NT2/D1 (cell line): ENCODE measurements around the gene GMCL2.

Experiments used
- DNase-seq: peaks from one replicate; pipeline ENCODE4 v3.0.0-alpha.2; 2011; ENCODE audit warnings: low read depth, low spot score
- H3K27me3 ChIP-seq: 2 replicates; pipeline ENCODE4 v1.6.0; 2011; ENCODE audit warnings: mild to moderate bottlenecking; ENCODE audit not compliant: insufficient read length, insufficient read depth
- H3K36me3 ChIP-seq: 2 replicates; pipeline ENCODE4 v1.6.1; 2011; ENCODE audit warnings: mild to moderate bottlenecking, low read length, mixed read lengths; ENCODE audit not compliant: insufficient read depth, insufficient read length
- H3K4me1 ChIP-seq: 2 replicates; pipeline ENCODE4 v1.5.1; 2011; ENCODE audit not compliant: insufficient read depth, insufficient read length
- H3K4me3 ChIP-seq: 2 replicates; pipeline ENCODE4 v1.5.1; 2011; ENCODE audit warnings: low read depth; ENCODE audit not compliant: insufficient read length
- H3K9ac ChIP-seq: 2 replicates; pipeline ENCODE4 v1.6.0; 2011; ENCODE audit warnings: low read depth; ENCODE audit not compliant: insufficient read length
- H3K9me3 ChIP-seq: 2 replicates; pipeline ENCODE4 v1.5.1; 2011; ENCODE audit warnings: mild to moderate bottlenecking, low read length; ENCODE audit not compliant: insufficient read depth
- SUZ12 ChIP-seq: IDR thresholded peaks from 2 replicates; pipeline ENCODE4 v1.6.1; 2011; ENCODE audit not compliant: insufficient read length, insufficient read depth; ENCODE audit errors: extremely low read depth
- YY1 ChIP-seq: IDR thresholded peaks from 2 replicates; pipeline ENCODE4 v1.6.1; 2011; ENCODE audit not compliant: insufficient read length, insufficient read depth
- ZNF274 ChIP-seq: IDR thresholded peaks from 2 replicates; pipeline ENCODE4 v1.6.1; 2011; ENCODE audit warnings: mild to moderate bottlenecking, low read depth, low read length

The GMCL2 gene

GRCh38 chr5:178152491-178153444 lies 34.4 kb downstream of the GMCL2 start:
- peaks cover 51% of the 10 kb centered on the region for H3K36me3 ChIP-seq
- no peak for DNase-seq
- H3K9ac ChIP-seq: peak overlapping the region; percentile 89
- H3K4me3 ChIP-seq: peak overlapping the region; percentile 81
- H3K9me3 ChIP-seq: no peaks in the 10 kb centered on the region
- no peaks in the 10 kb centered on the region for H3K27me3 ChIP-seq
- TF ChIP-seq SUZ12: no peak
- no peak for TF ChIP-seq YY1
- TF ChIP-seq ZNF274: no peak
- H3K4me1 ChIP-seq: peaks cover 9% of the 10 kb centered on the region

- TF ChIP-seq SUZ12 (no peak), YY1 (no peak), ZNF274 (no peak)
- H3K9me3 ChIP-seq: no peaks in the 10 kb centered on the region
- no peak for DNase-seq
- H3K9ac ChIP-seq: no peak overlapping the region
- H3K4me1 ChIP-seq: peaks cover 9% of the 10 kb centered on the region
- H3K36me3 ChIP-seq: peaks cover 67% of the 10 kb centered on the region
- H3K27me3 ChIP-seq: no peaks in the 10 kb centered on the region
- no peak overlapping the region for H3K4me3 ChIP-seq
These were observed 36.0 kb downstream of the GMCL2 start for GRCh38 chr5:178150977-178151734.

DNA sequence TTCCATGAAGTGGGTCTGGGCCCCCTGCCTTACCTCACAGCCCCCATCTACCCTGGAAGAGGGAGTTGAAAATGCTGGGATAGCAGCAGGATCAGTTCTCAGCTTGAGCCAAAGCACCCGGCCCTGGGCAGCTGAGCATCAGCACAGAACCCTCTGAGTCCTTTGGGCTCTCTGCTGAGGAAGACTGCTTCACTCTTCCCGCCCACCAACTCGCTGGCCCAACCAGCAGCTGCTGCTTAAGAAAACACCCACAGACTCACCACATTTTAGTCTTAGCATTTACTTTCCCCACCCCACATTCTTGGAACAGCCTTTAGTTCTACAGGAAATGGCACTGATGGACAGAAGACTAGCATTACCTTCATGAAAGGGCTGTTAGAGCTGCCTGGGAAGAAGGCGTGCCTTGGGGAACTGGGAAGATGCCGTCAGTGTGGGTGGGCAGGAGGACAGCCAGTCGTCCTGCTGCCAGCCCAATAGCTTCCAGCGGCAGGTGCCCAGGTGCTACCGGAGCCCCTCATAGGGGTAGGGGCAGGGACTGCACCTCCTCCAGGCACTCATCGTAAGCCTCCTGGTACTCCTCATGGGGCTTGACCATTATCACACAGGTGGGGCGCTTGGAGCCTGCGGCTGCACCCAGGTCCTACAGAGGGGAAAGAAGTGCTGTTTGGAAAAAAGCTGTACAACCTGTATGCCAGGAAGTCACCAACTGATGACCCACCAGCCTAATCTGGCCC lies 37.8 kb downstream of the GMCL2 start:
- H3K36me3 ChIP-seq: peaks cover 75% of the 10 kb centered on the region
- H3K4me1 ChIP-seq: peaks cover 5% of the 10 kb centered on the region
- no peak for DNase-seq
- no peak overlapping the region for H3K9ac ChIP-seq
- no peaks in the 10 kb centered on the region for H3K27me3 ChIP-seq
- no peaks in the 10 kb centered on the region for H3K9me3 ChIP-seq
- no peak for TF ChIP-seq SUZ12
- no peak for TF ChIP-seq ZNF274
- TF ChIP-seq YY1: no peak
- H3K4me3 ChIP-seq: no peak overlapping the region

DNA sequence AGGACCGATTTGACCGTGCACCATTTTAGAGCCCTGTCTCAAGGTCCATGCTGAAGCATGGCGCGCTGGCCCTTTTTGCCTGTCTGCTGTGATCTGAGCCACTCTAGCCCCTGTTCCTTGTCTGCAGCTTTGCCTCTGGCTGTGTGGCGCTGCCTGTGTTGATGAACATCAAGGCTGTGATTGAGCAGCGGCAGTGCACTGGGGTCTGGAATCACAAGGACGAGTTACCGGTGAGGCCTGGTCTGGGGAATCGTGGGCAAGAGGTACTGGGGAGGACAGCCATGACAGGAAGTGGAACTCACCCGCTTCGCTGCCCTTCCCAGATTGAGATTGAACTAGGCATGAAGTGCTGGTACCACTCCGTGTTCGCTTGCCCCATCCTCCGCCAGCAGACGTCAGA lies 39.8 kb downstream of the GMCL2 start:
- H3K9ac ChIP-seq: no peak overlapping the region
- peaks cover 9% of the 10 kb centered on the region for H3K4me1 ChIP-seq
- H3K36me3 ChIP-seq: peaks cover 88% of the 10 kb centered on the region
- no peak overlapping the region for H3K4me3 ChIP-seq
- no peak for DNase-seq
- H3K9me3 ChIP-seq: no peaks in the 10 kb centered on the region
- H3K27me3 ChIP-seq: no peaks in the 10 kb centered on the region
- no peak for TF ChIP-seq YY1

GRCh38 chr5:178145965-178146820 lies 41.0 kb downstream of the GMCL2 start:
- Histone ChIP-seq H3K9me3 (no peaks in the 10 kb centered on the region), H3K27me3 (no peaks in the 10 kb centered on the region), H3K4me1 (peaks cover 9% of the 10 kb centered on the region), H3K36me3 (peaks cover 85% of the 10 kb centered on the region), H3K9ac (no peak overlapping the region), H3K4me3 (no peak overlapping the region)
- TF ChIP-seq ZNF274 (no peak), SUZ12 (no peak), YY1 (no peak)
- DNase-seq: peak; percentile 56

DNA sequence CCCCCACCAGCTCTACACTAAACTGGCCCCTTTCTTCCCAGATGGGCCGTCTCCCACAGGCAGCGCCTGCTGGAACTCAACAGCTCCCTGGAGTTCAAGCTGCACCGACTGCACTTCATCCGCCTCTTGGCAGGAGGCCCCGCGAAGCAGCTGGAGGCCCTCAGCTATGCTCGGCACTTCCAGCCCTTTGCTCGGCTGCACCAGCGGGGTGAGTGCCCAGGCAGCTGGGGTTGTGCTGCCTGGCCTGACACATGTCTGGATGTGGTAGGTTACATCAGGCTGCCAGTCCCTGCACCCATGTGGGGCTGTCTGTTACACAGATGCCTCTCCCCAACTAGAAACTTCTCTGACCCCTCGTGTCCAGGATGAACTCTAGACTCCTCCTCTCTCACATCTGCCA lies 43.3 kb downstream of the GMCL2 start:
- peaks cover 4% of the 10 kb centered on the region for H3K4me1 ChIP-seq
- peaks cover 62% of the 10 kb centered on the region for H3K36me3 ChIP-seq
- H3K4me3 ChIP-seq: no peak overlapping the region
- TF ChIP-seq ZNF274 (no peak), SUZ12 (no peak), YY1 (no peak)
- H3K9me3 ChIP-seq: no peaks in the 10 kb centered on the region
- H3K27me3 ChIP-seq: no peaks in the 10 kb centered on the region
- peak overlapping the region; percentile 32 for H3K9ac ChIP-seq
- DNase-seq: no peak
